ENCODE results near the gene TEDC1.

GRCh38 chr14:105531894-105532623 is 41.0 kb downstream of the TEDC1 start:
- TF ChIP-seq POLR2AphosphoS5 (IDR thresholded peaks at IDR 0.05; ENCODE audit: low read depth, low read length) = no peak
- TF ChIP-seq TAF1 (IDR thresholded peaks at IDR 0.05; ENCODE audit: borderline replicate concordance, insufficient read depth, low read length) = no peak
- TF ChIP-seq REST (IDR thresholded peaks at IDR 0.05; ENCODE audit: insufficient read depth in 1 of 2, low read depth in 2 of 2, low read length in 2 of 2) = no peak
